GM23338 (cell line): Measurements from ENCODE around the gene RCAN3. TPM values are rescaled to one million over a fixed set of nuclear protein-coding genes. Genes with fewer than 3 reads are reported as not detected.

ENCODE experiments used
- ATAC-seq: fragments of 200-7000 bp; cut with Tn5 transposase; 3 replicates; pipeline ENCODE4 v1.9.1; 2020
- DNase-seq: peaks from one replicate; pipeline ENCODE4 v3.0.0-alpha.2; 2015; ENCODE audit warnings: low spot score
- H2AFZ ChIP-seq: fragments of 200-600 bp; sonication (generic); 2 replicates; pipeline ENCODE4 v1.8.0; 2016; ENCODE audit warnings: antibody characterized with exemption, mild to moderate bottlenecking, moderate library complexity
- H3F3A ChIP-seq: fragments of 200-600 bp; sonication (generic); replicated peaks from 2 replicates; pipeline ENCODE4 v1.8.0; 2017; ENCODE audit warnings: antibody characterized with exemption, mixed run types, low read depth
- H3K27ac ChIP-seq: fragments of 200-600 bp; sonication (generic); 2 replicates; pipeline ENCODE4 v1.6.1; 2016; ENCODE audit warnings: low read depth
- H3K27me3 ChIP-seq: fragments of 200-600 bp; sonication (generic); 2 replicates; pipeline ENCODE4 v1.8.0; 2016; ENCODE audit warnings: mild to moderate bottlenecking, mixed run types, moderate library complexity; ENCODE audit not compliant: insufficient read depth
- H3K36me3 ChIP-seq: fragments of 200-600 bp; sonication (generic); 2 replicates; pipeline ENCODE4 v1.8.0; 2016; ENCODE audit warnings: mild to moderate bottlenecking; ENCODE audit not compliant: insufficient read depth
- H3K4me1 ChIP-seq: fragments of 200-600 bp; sonication (generic); 2 replicates; pipeline ENCODE4 v1.8.0; 2016; ENCODE audit warnings: mild to moderate bottlenecking, moderate library complexity; ENCODE audit not compliant: insufficient read depth
- H3K4me2 ChIP-seq: fragments of 200-600 bp; sonication (generic); 2 replicates; pipeline ENCODE4 v1.7.1; 2017; ENCODE audit warnings: mixed run types
- H3K4me3 ChIP-seq: fragments of 200-600 bp; sonication (generic); 2 replicates; pipeline ENCODE4 v1.6.1; 2016; ENCODE audit warnings: mixed run types
- H3K79me2 ChIP-seq: fragments of 200-600 bp; sonication (generic); replicated peaks from 2 replicates; pipeline ENCODE4 v1.8.0; 2017; ENCODE audit warnings: mild to moderate bottlenecking; ENCODE audit not compliant: insufficient read depth
- H3K9me2 ChIP-seq: fragments of 200-600 bp; sonication (generic); 2 replicates; pipeline ENCODE4 v1.8.0; 2017; ENCODE audit not compliant: insufficient read depth
- H4K20me1 ChIP-seq: fragments of 200-600 bp; sonication (generic); replicated peaks from 2 replicates; pipeline ENCODE4 v1.8.0; 2017; ENCODE audit warnings: mild to moderate bottlenecking; ENCODE audit not compliant: insufficient read depth
- H3K27ac Mint-ChIP-seq: 2 replicates; pipeline ENCODE4 v1.8.0; 2020; ENCODE audit warnings: inconsistent platforms, mild to moderate bottlenecking, moderate library complexity, mixed read lengths
- H3K27me3 Mint-ChIP-seq: 3 replicates; pipeline ENCODE4 v1.8.0; 2022; ENCODE audit warnings: low read depth, mild to moderate bottlenecking, moderate library complexity, mixed read lengths, inconsistent platforms; ENCODE audit not compliant: insufficient read depth, poor library complexity
- H3K36me3 Mint-ChIP-seq: 3 replicates; pipeline ENCODE4 v1.8.0; 2021; ENCODE audit warnings: low read depth, mild to moderate bottlenecking, inconsistent platforms, moderate library complexity, mixed read lengths
- H3K4me1 Mint-ChIP-seq: 3 replicates; pipeline ENCODE4 v1.8.0; 2020; ENCODE audit warnings: mild to moderate bottlenecking, inconsistent platforms, mixed read lengths
- H3K4me3 Mint-ChIP-seq: 3 replicates; pipeline ENCODE4 v1.8.0; 2021; ENCODE audit warnings: moderate library complexity, mild to moderate bottlenecking, inconsistent platforms, mixed read lengths
- H3K9me3 Mint-ChIP-seq: 3 replicates; pipeline ENCODE4 v1.8.0; 2020; ENCODE audit warnings: moderate library complexity, mild to moderate bottlenecking, inconsistent platforms, mixed read lengths
- CREB1 ChIP-seq: fragments of 250-450 bp; sonication (Bioruptor Pico); IDR thresholded peaks from 2 replicates; pipeline ENCODE4 v1.5.0; 2020; ENCODE audit warnings: low read depth, mild to moderate bottlenecking, moderate library complexity
- EZH2 ChIP-seq: fragments of 200-600 bp; sonication (generic); IDR thresholded peaks from one replicate; pipeline ENCODE4 v1.8.0; 2017; ENCODE audit warnings: antibody characterized with exemption, mild to moderate bottlenecking, low read depth; ENCODE audit not compliant: unreplicated experiment
- EZH2phosphoT487 ChIP-seq: fragments of 200-600 bp; sonication (generic); IDR thresholded peaks from one replicate; pipeline ENCODE4 v1.8.1; 2018; ENCODE audit warnings: antibody characterized with exemption; ENCODE audit not compliant: unreplicated experiment
- JUNB ChIP-seq: IDR thresholded peaks from one replicate; pipeline ENCODE4 v1.6.1; 2016; ENCODE audit warnings: antibody characterized with exemption; ENCODE audit not compliant: unreplicated experiment
- NANOG ChIP-seq: IDR thresholded peaks from 2 replicates; pipeline ENCODE4 v1.6.1; 2016; ENCODE audit warnings: antibody characterized with exemption, borderline replicate concordance
- POLR2AphosphoS5 ChIP-seq: IDR thresholded peaks from 2 replicates; pipeline ENCODE4 v1.6.1; 2016; ENCODE audit warnings: antibody characterized with exemption, low read depth
- STAT1 ChIP-seq: IDR thresholded peaks from one replicate; pipeline ENCODE4 v1.6.1; 2016; ENCODE audit warnings: antibody characterized with exemption; ENCODE audit not compliant: unreplicated experiment
- ZNF114 ChIP-seq: fragments of 250-450 bp; sonication (Bioruptor Pico); IDR thresholded peaks from 2 replicates; pipeline ENCODE4 v1.5.0; 2020; ENCODE audit warnings: mild to moderate bottlenecking, moderate library complexity
- polyA plus RNA-seq: library from polyadenylated mRNA; unstranded; fragments of >200 nt; fragmentation: Nextera tagmentation; extraction: Ambion mirVana; gene quantifications from 2 replicates; pipeline ENCODE4 v1.2.1, GENCODE V29; 2016
- total RNA-seq: library from RNA; depleted of rRNA; stranded (reverse); fragments of >200 nt; shearing (Covaris generic); gene quantifications from 2 replicates; pipeline ENCODE4 v1.2.3, GENCODE V29; 2014
- TF ChIP-seq, protein P1 (sequence below): IDR thresholded peaks from 2 replicates; pipeline ENCODE4 v1.6.1; 2016; ENCODE audit warnings: antibody characterized with exemption
- TF ChIP-seq, protein P2 (sequence below), 2 experiments: fragments of 200-600 bp in 1 of 2; sonication (generic) in 1 of 2; conservative IDR thresholded peaks; 2 replicates each; pipeline versions ENCODE4 v1.5.1 to v1.6.1; 2016 to 2017; ENCODE audit warnings: antibody characterized with exemption in 2 of 2, low read depth in 2 of 2, mild to moderate bottlenecking in 2 of 2, moderate library complexity in 1 of 2

The RCAN3 gene
- total and polyA plus RNA-seq, 2 experiments from 2014 or later, result 8.9 to 11.2 TPM

DNA sequence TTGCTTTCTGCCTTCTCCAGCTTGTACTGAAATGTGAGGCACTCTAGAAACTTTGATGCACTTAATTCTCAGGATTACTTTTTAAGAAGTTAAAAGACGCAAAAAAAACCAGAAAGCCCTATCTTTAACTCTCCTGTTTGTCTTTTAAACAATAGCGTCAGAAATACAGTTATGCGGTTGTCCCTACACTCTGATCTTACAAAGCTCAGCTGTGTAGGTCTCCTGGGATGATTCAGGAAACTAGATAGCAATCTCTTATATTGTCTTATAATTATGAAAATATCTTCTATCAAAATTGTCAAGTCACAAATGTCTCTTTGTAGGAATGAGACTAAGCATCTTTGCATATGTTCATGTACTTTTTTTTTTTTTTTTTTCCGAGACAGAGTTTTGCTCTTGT, 26.9 kb upstream of the RCAN3 start (continued):
- TF ChIP-seq NANOG, result no peak
- TF ChIP-seq EZH2phosphoT487, result no peak
- no peak for TF ChIP-seq CREB1 (CRISPR knock-in tag)
- TF ChIP-seq STAT1, result no peak

DNA sequence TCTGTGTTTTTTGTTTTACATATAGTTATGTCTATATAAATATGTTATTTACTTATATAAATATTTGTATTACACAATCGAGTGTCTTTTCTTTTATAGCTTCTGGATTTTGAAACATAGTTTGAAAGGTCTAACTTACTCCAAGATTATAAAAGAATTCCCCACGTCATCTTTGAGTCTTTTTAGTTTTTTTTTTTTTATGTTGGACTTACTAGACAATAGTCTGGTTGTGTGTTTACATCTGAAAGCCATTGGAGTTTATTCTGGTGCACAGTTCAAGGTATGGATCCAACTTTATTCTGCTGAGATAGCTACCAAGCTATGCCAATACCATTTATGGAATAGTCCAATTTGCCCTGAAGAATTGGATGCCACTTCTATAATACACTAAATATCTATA, 26.1 kb upstream of the RCAN3 start:
- no peaks in the 10 kb centered on the region for H3F3A ChIP-seq

DNA sequence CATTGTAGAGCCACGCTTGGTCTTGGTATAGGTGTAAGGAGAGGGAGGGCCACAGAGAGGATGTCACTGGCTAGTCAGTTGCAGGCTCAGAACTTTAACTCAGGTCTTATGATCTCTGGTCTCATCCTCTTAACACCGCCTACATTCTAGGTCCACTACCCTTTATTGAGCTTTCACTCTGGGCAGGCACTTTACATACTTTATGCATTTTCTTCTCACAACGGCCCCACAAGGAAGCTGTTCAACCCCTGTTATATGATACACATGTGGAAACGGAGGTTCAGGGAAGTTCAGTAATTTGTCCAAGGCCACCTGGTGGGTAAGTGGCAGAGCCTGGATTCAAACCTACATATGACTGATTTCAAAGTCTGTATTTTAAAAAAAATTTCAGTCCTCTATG, 25.3 kb upstream of the RCAN3 start:
- H3K4me3 Mint-ChIP-seq, result no peak overlapping the region
- Histone ChIP-seq H3K27ac (no peak overlapping the region), H4K20me1 (no peaks in the 10 kb centered on the region), H3K4me3 (no peak overlapping the region), H3K27me3 (no peaks in the 10 kb centered on the region), H3K79me2 (no peaks in the 10 kb centered on the region), H3K4me1 (peaks cover 12% of the 10 kb centered on the region), H2AFZ (no peak overlapping the region), H3K9me2 (peaks cover 4% of the 10 kb centered on the region; the same call in 1 of the 2 replicates), H3F3A (no peaks in the 10 kb centered on the region), H3K36me3 (no peaks in the 10 kb centered on the region), H3K4me2 (no peak overlapping the region)
- H3K27me3 Mint-ChIP-seq, result peaks cover 6% of the 10 kb centered on the region
- ATAC-seq (no peak), DNase-seq (no peak)
- H3K36me3 Mint-ChIP-seq, result no peaks in the 10 kb centered on the region
- TF ChIP-seq POLR2AphosphoS5 (no peak), JUNB (no peak)
- peaks cover 24% of the 10 kb centered on the region for H3K4me1 Mint-ChIP-seq
- H3K9me3 Mint-ChIP-seq, result no peaks in the 10 kb centered on the region
- H3K27ac Mint-ChIP-seq, result no peak overlapping the region

More for the DNA sequence above, 26.1 kb upstream of the RCAN3 start:
- no peaks in the 10 kb centered on the region for H3K27me3 ChIP-seq
- no peak overlapping the region for H3K4me3 ChIP-seq
- Mint-ChIP-seq H3K36me3 (no peaks in the 10 kb centered on the region), H3K4me3 (no peak overlapping the region), H3K4me1 (peaks cover 19% of the 10 kb centered on the region), H3K27me3 (peaks cover 4% of the 10 kb centered on the region), H3K9me3 (no peaks in the 10 kb centered on the region), H3K27ac (no peak overlapping the region)
- TF ChIP-seq, protein P1, sequence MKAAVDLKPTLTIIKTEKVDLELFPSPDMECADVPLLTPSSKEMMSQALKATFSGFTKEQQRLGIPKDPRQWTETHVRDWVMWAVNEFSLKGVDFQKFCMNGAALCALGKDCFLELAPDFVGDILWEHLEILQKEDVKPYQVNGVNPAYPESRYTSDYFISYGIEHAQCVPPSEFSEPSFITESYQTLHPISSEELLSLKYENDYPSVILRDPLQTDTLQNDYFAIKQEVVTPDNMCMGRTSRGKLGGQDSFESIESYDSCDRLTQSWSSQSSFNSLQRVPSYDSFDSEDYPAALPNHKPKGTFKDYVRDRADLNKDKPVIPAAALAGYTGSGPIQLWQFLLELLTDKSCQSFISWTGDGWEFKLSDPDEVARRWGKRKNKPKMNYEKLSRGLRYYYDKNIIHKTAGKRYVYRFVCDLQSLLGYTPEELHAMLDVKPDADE, result no peak
- TF ChIP-seq POLR2AphosphoS5 (no peak), EZH2phosphoT487 (no peak), CREB1 (CRISPR knock-in tag) (no peak), STAT1 (no peak), EZH2 (no peak), ZNF114 (CRISPR knock-in tag) (no peak)
- TF ChIP-seq, protein P2, sequence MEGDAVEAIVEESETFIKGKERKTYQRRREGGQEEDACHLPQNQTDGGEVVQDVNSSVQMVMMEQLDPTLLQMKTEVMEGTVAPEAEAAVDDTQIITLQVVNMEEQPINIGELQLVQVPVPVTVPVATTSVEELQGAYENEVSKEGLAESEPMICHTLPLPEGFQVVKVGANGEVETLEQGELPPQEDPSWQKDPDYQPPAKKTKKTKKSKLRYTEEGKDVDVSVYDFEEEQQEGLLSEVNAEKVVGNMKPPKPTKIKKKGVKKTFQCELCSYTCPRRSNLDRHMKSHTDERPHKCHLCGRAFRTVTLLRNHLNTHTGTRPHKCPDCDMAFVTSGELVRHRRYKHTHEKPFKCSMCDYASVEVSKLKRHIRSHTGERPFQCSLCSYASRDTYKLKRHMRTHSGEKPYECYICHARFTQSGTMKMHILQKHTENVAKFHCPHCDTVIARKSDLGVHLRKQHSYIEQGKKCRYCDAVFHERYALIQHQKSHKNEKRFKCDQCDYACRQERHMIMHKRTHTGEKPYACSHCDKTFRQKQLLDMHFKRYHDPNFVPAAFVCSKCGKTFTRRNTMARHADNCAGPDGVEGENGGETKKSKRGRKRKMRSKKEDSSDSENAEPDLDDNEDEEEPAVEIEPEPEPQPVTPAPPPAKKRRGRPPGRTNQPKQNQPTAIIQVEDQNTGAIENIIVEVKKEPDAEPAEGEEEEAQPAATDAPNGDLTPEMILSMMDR (conservative IDR thresholded peaks at IDR 0.05; ENCODE audit: low read depth in 2 of 2), result no peak
- H4K20me1 ChIP-seq, result no peaks in the 10 kb centered on the region
- no peak overlapping the region for H3K4me2 ChIP-seq
- H3K27ac ChIP-seq, result no peak overlapping the region
- peaks cover 7% of the 10 kb centered on the region for H3K4me1 ChIP-seq
- no peaks in the 10 kb centered on the region for H3K79me2 ChIP-seq
- DNase-seq (no peak), ATAC-seq (no peak)
- no peak overlapping the region for H2AFZ ChIP-seq
- H3K36me3 ChIP-seq, result no peaks in the 10 kb centered on the region
- H3K9me2 ChIP-seq, result peaks cover 4% of the 10 kb centered on the region; the same call in 1 of the 2 replicates
